Activated naive CD8-positive, alpha-beta T cell treated with anti-CD3 and anti-CD28 coated beads for 36 hours (primary cell): ENCODE measurements around the gene RALA. TPM values are rescaled to one million over a fixed set of nuclear protein-coding genes. Genes with fewer than 3 reads are reported as not detected.
"Not testable (repeated sequence)": the region's sequence is repeated elsewhere in the genome, so short reads cannot be mapped to it uniquely, and the experiment has no call there.

Experiments used
- DNase-seq: peaks from one replicate; pipeline ENCODE4 v3.0.0; 2021
- H3K27ac Mint-ChIP-seq: one replicate; pipeline ENCODE4 v1.8.0; 2022; ENCODE audit warnings: mild to moderate bottlenecking, moderate library complexity, mixed read lengths
- H3K27me3 Mint-ChIP-seq: one replicate; pipeline ENCODE4 v1.8.0; 2022; ENCODE audit warnings: mild to moderate bottlenecking, mixed read lengths
- H3K36me3 Mint-ChIP-seq: one replicate; pipeline ENCODE4 v1.8.0; 2021; ENCODE audit warnings: mild to moderate bottlenecking, mixed read lengths
- H3K4me1 Mint-ChIP-seq: one replicate; pipeline ENCODE4 v1.8.0; 2021; ENCODE audit warnings: mixed read lengths
- H3K4me3 Mint-ChIP-seq: one replicate; pipeline ENCODE4 v1.8.0; 2022; ENCODE audit warnings: mild to moderate bottlenecking, moderate library complexity, mixed read lengths
- H3K9me3 Mint-ChIP-seq: one replicate; pipeline ENCODE4 v1.8.0; 2022; ENCODE audit warnings: mixed read lengths
- total RNA-seq, 2 experiments: library from RNA; stranded (reverse); gene quantifications; one replicate each; pipeline ENCODE4 v1.2.3, GENCODE V29; 2021

The RALA gene
- total RNA-seq, 2 experiments from 2014 or later: 38.0 to 40.6 TPM

DNA sequence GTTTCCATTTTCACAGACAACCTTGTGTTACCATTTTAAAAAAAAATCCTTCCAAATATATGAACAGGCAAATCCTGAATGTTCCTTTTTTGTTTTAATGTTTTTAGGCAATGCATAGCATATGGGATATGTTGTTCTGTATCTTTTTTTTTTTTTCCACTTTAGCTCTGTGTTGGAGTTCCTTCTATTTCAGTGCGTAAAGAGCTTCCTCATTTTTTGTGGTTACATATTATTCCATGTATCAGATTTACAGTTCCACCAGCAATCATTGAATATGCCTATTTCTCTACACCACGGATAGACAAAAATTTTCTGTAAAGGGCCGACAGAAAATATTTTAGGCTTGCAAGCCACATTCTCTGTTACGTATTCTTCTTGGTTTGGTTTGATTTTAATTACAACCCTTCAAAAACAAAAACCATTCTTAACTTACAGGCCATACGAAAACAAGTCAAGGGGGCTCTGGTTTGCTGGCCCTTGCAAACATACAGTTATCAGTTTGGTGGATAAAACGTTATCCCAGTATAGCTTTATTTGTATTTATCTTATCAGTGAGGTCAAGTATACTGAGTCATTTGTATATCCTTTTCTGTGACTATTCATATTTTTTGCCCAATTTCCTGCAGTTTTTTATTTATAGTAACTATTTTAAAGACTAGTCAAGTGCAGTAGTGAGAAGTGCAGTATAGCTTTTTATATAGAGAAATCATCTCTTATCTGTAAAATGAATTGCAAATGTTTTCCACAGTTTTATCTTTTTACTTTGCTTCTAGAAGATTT, 55.7 kb downstream of the RALA start:
- Mint-ChIP-seq H3K9me3 (peaks cover 6% of the 10 kb centered on the region), H3K27ac (no peak overlapping the region), H3K36me3 (peaks cover 27% of the 10 kb centered on the region), H3K4me3 (no peak overlapping the region), H3K4me1 (peaks cover 19% of the 10 kb centered on the region), H3K27me3 (no peaks in the 10 kb centered on the region)
- no peak for DNase-seq

DNA sequence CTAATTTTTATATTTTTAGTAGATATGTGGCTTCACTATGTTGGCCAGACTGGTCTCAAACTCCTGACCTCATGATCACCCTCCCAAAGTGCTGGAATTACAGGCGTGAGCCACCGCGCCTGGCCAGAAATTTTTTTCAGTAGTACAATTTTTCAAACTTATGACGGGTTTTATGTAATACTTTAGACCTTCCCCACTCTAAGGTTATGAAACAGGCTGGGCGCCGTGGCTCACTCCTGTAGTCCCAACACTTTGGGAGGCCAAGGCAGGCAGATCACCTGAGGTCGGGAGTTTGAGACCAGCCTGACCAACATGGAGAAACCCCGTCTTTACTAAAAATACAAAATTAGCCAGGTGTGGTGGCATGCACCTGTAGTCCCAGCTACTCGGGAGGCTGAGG, 56.5 kb downstream of the RALA start:
- DNase-seq, H3K27ac Mint-ChIP-seq, H3K4me3 Mint-ChIP-seq, H3K27me3 Mint-ChIP-seq, H3K9me3 Mint-ChIP-seq: not testable (repeated sequence)
- H3K36me3 Mint-ChIP-seq: peaks cover 27% of the 10 kb centered on the region
- H3K4me1 Mint-ChIP-seq: peaks cover 19% of the 10 kb centered on the region

- H3K27me3 Mint-ChIP-seq: no peaks in the 10 kb centered on the region
- H3K4me3 Mint-ChIP-seq: no peak overlapping the region
- peaks cover 32% of the 10 kb centered on the region for H3K4me1 Mint-ChIP-seq
- H3K36me3 Mint-ChIP-seq: peaks cover 13% of the 10 kb centered on the region
- H3K27ac Mint-ChIP-seq: no peak overlapping the region
- peaks cover 1% of the 10 kb centered on the region for H3K9me3 Mint-ChIP-seq
- no peak for DNase-seq
Measured at GRCh38 chr7:39681887-39682441, 58.6 kb downstream of the RALA start.

DNA sequence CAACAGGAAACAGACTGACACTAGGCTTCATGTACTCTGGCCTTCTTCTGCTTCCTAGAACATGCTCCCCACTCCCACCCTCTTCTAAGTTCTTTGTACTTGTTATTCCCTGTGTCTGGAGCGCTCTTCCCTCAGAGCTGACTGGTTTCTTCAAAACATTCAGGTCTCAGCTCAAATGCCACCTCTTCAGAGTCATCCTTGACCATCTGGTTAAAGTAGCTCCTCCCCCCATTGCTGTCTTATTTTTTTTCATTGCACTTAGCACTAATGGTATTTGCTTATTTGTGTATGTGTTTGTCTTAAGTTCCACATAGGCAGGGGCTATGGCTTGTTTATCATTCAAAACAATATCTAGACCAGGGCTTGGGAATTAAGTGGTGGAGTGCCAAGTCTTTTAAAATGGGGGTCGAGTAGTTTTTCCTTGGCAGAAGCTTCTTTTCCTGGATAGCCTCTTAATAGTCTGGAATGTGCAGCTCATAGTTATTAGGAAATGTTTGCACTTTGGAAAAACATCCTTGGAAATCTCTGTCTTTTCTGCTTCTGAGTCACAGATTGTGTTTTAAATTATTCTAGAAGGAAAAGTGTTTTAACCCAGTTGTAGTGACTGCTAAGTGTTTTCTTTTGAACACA, 60.0 kb downstream of the RALA start:
- H3K27ac Mint-ChIP-seq: no peak overlapping the region
- peaks cover 35% of the 10 kb centered on the region for H3K4me1 Mint-ChIP-seq
- peaks cover 16% of the 10 kb centered on the region for H3K36me3 Mint-ChIP-seq
- no peaks in the 10 kb centered on the region for H3K27me3 Mint-ChIP-seq
- H3K9me3 Mint-ChIP-seq: no peaks in the 10 kb centered on the region
- no peak for DNase-seq
- no peak overlapping the region for H3K4me3 Mint-ChIP-seq

DNA sequence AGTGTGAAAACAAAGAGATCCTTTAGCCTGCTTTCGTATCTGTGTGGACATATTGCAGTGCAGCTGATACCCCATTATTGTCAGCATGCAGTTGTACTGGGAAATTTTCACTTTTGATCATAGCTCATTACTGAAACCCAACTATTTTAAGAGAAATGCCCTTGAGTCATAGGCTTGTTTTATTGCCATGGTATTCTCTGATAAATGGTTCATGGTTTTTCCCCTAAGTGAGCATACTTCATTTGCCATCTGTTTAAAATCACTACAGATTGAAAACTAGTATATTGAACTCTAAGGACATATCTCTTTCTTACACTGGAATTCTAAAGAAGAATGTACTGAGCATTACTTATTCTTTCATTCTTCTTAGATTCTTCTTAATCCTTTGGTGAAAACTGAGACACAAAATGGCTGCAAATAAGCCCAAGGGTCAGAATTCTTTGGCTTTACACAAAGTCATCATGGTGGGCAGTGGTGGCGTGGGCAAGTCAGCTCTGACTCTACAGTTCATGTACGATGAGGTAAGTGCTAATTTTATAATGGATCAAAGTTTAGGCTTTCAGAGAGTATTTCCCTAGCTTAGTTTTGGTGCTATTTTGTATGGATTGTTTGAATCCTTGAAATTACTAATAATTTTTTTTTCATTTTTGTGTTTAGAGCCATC, 63.0 kb downstream of the RALA start:
- Mint-ChIP-seq H3K4me3 (no peak overlapping the region), H3K36me3 (peaks cover 28% of the 10 kb centered on the region), H3K9me3 (no peaks in the 10 kb centered on the region), H3K27ac (peak overlapping the region; percentile 79), H3K4me1 (peaks cover 37% of the 10 kb centered on the region), H3K27me3 (no peaks in the 10 kb centered on the region)
- DNase-seq: no peak

DNA sequence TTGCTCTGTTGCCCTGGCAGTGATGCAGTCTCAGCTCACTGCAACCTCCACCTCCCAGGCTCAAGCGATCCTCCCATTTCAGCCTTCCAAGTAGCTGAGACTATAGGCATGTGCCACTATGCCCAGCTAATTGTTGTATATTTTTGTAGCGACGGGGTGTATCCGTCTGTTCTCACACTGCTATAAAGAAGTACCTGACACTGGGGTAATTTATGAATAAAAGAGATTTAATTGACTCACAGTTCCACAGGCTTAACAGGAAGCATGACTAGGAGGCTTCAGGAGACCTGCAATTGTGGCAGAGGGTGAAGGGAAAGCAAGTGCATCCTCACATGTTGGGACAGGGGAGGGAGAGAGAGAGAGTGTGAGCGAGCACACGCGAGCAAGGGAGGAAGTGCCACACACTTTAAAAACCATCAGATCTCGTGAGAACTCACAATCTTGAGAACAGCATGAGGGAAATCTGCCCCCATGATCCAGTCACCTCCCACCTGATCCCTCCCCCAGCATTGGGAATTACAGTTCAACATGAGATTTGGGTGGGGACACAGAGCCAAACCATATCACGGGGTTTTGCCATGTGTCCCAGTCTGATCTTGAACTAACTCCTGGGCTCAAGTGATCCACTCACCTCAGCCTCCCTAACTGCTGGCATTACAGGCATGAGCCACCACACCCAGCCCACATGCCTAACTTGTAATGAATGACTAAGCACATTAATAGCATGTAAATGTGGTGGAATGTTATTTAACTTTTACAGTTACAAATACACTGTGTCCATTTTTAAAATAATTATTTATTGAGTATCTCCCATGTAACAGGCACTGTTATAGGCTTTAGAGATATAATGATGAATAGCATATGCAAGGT, 65.5 kb downstream of the RALA start:
- DNase-seq: no peak
- H3K4me3 Mint-ChIP-seq: no peak overlapping the region
- peaks cover 30% of the 10 kb centered on the region for H3K4me1 Mint-ChIP-seq
- H3K36me3 Mint-ChIP-seq: peaks cover 43% of the 10 kb centered on the region
- peak overlapping the region; percentile 52 for H3K27ac Mint-ChIP-seq
- H3K9me3 Mint-ChIP-seq: peaks cover 4% of the 10 kb centered on the region
- H3K27me3 Mint-ChIP-seq: no peaks in the 10 kb centered on the region

GRCh38 chr7:39691821-39692220, 68.4 kb downstream of the RALA start:
- Mint-ChIP-seq H3K27me3 (no peaks in the 10 kb centered on the region), H3K9me3 (peaks cover 4% of the 10 kb centered on the region), H3K4me3 (no peak overlapping the region), H3K4me1 (peaks cover 17% of the 10 kb centered on the region), H3K36me3 (peaks cover 44% of the 10 kb centered on the region), H3K27ac (no peak overlapping the region)
- DNase-seq: no peak

- peaks cover 44% of the 10 kb centered on the region for H3K36me3 Mint-ChIP-seq
- not testable (repeated sequence) for H3K9me3 Mint-ChIP-seq, H3K27ac Mint-ChIP-seq, H3K4me3 Mint-ChIP-seq, H3K27me3 Mint-ChIP-seq, DNase-seq
- peaks cover 13% of the 10 kb centered on the region for H3K4me1 Mint-ChIP-seq
Measured at GRCh38 chr7:39693086-39693485, 69.7 kb downstream of the RALA start.

DNA sequence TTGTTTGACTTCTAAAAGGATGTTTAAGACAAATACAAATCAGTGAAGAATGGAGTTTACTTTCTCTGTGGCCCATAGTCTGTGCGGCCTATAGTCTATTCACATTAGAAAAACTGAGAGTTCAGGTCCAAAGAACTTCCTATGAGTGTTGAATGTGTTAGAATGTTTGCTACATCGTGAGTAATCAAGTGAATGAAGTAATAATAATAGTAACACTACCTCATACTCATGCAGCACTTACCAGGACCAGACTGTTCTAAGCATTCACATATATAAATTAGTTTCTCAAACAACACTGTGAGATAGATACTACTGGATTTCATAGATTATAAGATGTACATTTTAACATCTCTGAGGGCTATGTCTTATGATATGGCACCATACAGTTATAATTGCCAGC, 70.4 kb downstream of the RALA start:
- Mint-ChIP-seq H3K4me3 (no peak overlapping the region), H3K4me1 (peaks cover 8% of the 10 kb centered on the region), H3K9me3 (peaks cover 4% of the 10 kb centered on the region), H3K27ac (no peak overlapping the region), H3K36me3 (peaks cover 39% of the 10 kb centered on the region), H3K27me3 (no peaks in the 10 kb centered on the region)
- no peak for DNase-seq

DNA sequence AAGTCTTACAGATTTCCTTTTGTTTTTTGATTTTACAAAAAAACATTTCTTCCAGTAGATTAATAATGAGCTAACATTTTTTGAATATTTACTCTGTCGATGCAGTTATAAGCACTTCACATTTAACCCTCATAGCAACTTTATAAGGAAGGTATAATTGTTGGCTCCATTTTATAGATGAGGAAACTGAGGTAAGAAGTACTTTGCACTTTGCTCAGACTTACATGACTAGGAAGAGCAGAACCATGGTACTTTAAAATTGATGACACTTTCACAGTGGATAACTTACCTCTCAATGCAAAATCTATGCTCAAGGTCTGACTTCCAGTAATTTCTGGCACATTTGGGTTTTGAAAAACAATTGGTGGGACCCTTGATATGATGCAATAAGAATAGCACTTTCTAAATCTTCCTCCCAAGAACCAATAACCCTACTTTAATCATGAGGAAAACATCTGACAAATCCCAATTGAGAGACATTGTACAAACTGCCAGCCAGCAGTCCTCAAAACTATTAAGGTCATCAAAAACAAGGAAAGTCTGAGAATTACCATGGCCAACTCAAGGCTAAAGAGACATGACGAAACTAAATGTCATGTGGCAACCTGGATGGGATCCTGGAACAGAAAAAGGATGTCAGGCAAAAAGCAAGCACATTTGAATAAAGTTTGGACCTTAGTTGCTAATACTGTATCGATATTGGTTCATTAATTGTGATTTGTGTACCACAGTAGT, 72.6 kb downstream of the RALA start:
- H3K9me3 Mint-ChIP-seq: peaks cover 4% of the 10 kb centered on the region
- H3K4me1 Mint-ChIP-seq: peaks cover 5% of the 10 kb centered on the region
- no peak overlapping the region for H3K4me3 Mint-ChIP-seq
- H3K27me3 Mint-ChIP-seq: no peaks in the 10 kb centered on the region
- H3K27ac Mint-ChIP-seq: no peak overlapping the region
- DNase-seq: no peak
- peaks cover 32% of the 10 kb centered on the region for H3K36me3 Mint-ChIP-seq

DNA sequence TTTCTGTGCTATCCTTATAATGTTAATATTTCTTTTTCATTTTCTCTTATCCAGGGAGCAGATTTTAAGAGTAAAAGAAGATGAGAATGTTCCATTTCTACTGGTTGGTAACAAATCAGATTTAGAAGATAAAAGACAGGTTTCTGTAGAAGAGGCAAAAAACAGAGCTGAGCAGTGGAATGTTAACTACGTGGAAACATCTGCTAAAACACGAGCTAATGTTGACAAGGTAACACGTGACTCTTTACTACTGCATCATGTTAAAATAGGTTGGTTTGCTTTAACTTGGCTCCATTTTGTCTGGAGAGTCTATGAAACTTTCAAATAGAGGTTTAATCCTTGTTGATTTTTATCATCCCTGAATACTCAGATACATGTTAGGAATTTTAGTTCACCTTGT, 73.3 kb downstream of the RALA start:
- Mint-ChIP-seq H3K4me3 (no peak overlapping the region), H3K27ac (no peak overlapping the region), H3K9me3 (peaks cover 4% of the 10 kb centered on the region), H3K36me3 (peaks cover 26% of the 10 kb centered on the region), H3K27me3 (no peaks in the 10 kb centered on the region), H3K4me1 (peaks cover under 1% of the 10 kb centered on the region)
- DNase-seq: no peak

- Mint-ChIP-seq H3K36me3 (peaks cover 21% of the 10 kb centered on the region), H3K9me3 (peaks cover 4% of the 10 kb centered on the region), H3K4me3 (no peak overlapping the region), H3K27me3 (no peaks in the 10 kb centered on the region), H3K4me1 (no peaks in the 10 kb centered on the region), H3K27ac (no peak overlapping the region)
- no peak for DNase-seq
Measured at GRCh38 chr7:39697483-39697882, 74.1 kb downstream of the RALA start.

DNA sequence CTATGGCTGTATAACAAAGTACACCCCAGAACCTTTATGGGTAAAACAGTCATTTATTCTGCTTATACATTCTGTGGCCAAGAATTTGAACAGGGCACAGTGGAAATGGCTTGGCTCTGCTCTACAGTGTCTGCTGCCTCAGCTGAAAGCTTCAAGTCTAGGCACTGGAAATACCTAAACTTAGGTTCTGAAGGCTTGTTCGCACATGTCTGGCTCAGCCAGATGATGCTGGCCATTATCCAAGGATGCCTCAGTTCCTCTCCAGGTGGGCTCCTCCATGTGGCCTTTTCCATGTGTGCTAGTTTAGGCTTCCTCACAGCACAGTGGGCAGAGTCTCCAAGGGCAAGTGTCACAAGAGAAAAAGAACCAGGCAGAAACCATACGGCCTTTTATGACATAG, 76.8 kb downstream of the RALA start:
- Mint-ChIP-seq H3K9me3 (no peaks in the 10 kb centered on the region), H3K4me1 (peaks cover 4% of the 10 kb centered on the region), H3K27ac (no peak overlapping the region), H3K36me3 (peaks cover 15% of the 10 kb centered on the region), H3K27me3 (no peaks in the 10 kb centered on the region), H3K4me3 (no peak overlapping the region)
- DNase-seq: no peak

DNA sequence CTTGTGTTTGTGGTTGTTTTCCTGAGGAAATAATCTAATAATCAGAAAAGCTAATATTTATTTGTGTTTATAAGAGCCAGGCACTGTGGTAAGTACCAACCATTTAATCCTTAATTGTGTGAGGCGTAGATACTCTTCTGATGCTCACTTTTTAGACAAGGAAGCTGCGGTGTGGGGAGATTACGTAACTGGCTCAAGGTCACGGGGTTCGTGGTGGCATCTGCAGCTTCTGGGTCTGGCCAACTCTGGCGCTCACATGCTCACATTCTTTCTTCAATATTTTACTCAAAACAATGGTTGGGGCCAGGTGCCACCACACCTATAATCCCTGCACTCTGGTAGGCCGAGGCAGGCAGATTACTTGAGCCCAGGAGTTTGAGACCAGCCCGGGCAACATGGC, 77.6 kb downstream of the RALA start:
- DNase-seq: no peak
- Mint-ChIP-seq H3K4me1 (peaks cover 4% of the 10 kb centered on the region), H3K27ac (no peak overlapping the region), H3K4me3 (no peak overlapping the region), H3K36me3 (peaks cover 15% of the 10 kb centered on the region), H3K9me3 (no peaks in the 10 kb centered on the region), H3K27me3 (no peaks in the 10 kb centered on the region)
